Neural progenitor cell (in vitro differentiated cells): ENCODE results near the gene C19orf73. TPM values are rescaled to one million over a fixed set of nuclear protein-coding genes. Genes with fewer than 3 reads are reported as not detected.
A peak's percentile ranks its signal among the peaks of the same experiment; 100 is the strongest.

Source experiments
- DNase-seq: peaks from one replicate; pipeline ENCODE4 v3.0.0-alpha.2; 2016; ENCODE audit warnings: low spot score
- H2AFZ ChIP-seq: fragments of 200-600 bp; sonication (generic); replicated peaks from 2 replicates; pipeline ENCODE4 v1.6.1; 2016; ENCODE audit warnings: antibody characterized with exemption
- H3F3A ChIP-seq: fragments of 200-600 bp; sonication (generic); 2 replicates; pipeline ENCODE4 v1.6.1; 2016; ENCODE audit warnings: antibody characterized with exemption, low read depth
- H3K27ac ChIP-seq: fragments of 200-600 bp; sonication (generic); 2 replicates; pipeline ENCODE4 v1.5.1; 2016; ENCODE audit warnings: mild to moderate bottlenecking
- H3K27me3 ChIP-seq: fragments of 200-600 bp; sonication (generic); 2 replicates; pipeline ENCODE4 v1.6.1; 2016; ENCODE audit warnings: mild to moderate bottlenecking, moderate library complexity
- H3K36me3 ChIP-seq: fragments of 200-600 bp; sonication (generic); 2 replicates; pipeline ENCODE4 v1.5.1; 2016
- H3K4me1 ChIP-seq: fragments of 200-600 bp; sonication (generic); 2 replicates; pipeline ENCODE4 v1.6.1; 2016; ENCODE audit warnings: mixed run types
- H3K4me2 ChIP-seq: fragments of 200-600 bp; sonication (generic); 2 replicates; pipeline ENCODE4 v1.6.1; 2016
- H3K4me3 ChIP-seq: fragments of 200-600 bp; sonication (generic); 2 replicates; pipeline ENCODE4 v1.5.1; 2016
- H3K79me2 ChIP-seq: fragments of 200-600 bp; sonication (generic); 2 replicates; pipeline ENCODE4 v1.6.1; 2016; ENCODE audit warnings: low read depth
- H3K9ac ChIP-seq: fragments of 200-600 bp; sonication (generic); 2 replicates; pipeline ENCODE4 v1.6.1; 2016
- H3K9me3 ChIP-seq: fragments of 200-600 bp; sonication (generic); 2 replicates; pipeline ENCODE4 v1.5.1; 2016; ENCODE audit warnings: low read depth
- H4K20me1 ChIP-seq: fragments of 200-600 bp; sonication (generic); 2 replicates; pipeline ENCODE4 v1.6.1; 2016; ENCODE audit warnings: low read depth
- H3K27ac Mint-ChIP-seq: 3 replicates; pipeline ENCODE4 v1.8.0; 2021; ENCODE audit warnings: mixed read lengths
- H3K27me3 Mint-ChIP-seq: 2 replicates; pipeline ENCODE4 v1.8.0; 2022; ENCODE audit warnings: low read depth, mild to moderate bottlenecking, inconsistent platforms, moderate library complexity, mixed read lengths; ENCODE audit not compliant: insufficient read depth
- H3K36me3 Mint-ChIP-seq: 3 replicates; pipeline ENCODE4 v1.8.0; 2021; ENCODE audit warnings: mixed read lengths
- H3K4me1 Mint-ChIP-seq: 3 replicates; pipeline ENCODE4 v1.8.0; 2021; ENCODE audit warnings: mixed read lengths
- H3K4me3 Mint-ChIP-seq: 3 replicates; pipeline ENCODE4 v1.8.0; 2021; ENCODE audit warnings: mild to moderate bottlenecking, moderate library complexity, mixed read lengths
- H3K9me3 Mint-ChIP-seq: 3 replicates; pipeline ENCODE4 v1.8.0; 2020; ENCODE audit warnings: mixed read lengths
- EZH2 ChIP-seq: fragments of 200-600 bp; sonication (generic); IDR thresholded peaks from 2 replicates; pipeline ENCODE4 v1.6.1; 2017; ENCODE audit warnings: antibody characterized with exemption, mild to moderate bottlenecking, moderate library complexity
- EZH2phosphoT487 ChIP-seq: fragments of 200-600 bp; sonication (generic); IDR thresholded peaks from 2 replicates; pipeline ENCODE4 v1.6.1; 2017; ENCODE audit warnings: antibody characterized with exemption
- total RNA-seq: library from RNA; depleted of rRNA; stranded (reverse); fragments of >200 nt; gene quantifications from 2 replicates; pipeline ENCODE4 v1.2.3, GENCODE V29; 2015; ENCODE audit warnings: low replicate concordance
- TF ChIP-seq, protein P1 (sequence below): fragments of 200-600 bp; sonication (generic); IDR thresholded peaks from 2 replicates; pipeline ENCODE4 v1.5.1; 2017; ENCODE audit warnings: antibody characterized with exemption, mild to moderate bottlenecking

C19orf73 gene
- total RNA-seq, 1 donor from 2014 or later, result not detected

DNA sequence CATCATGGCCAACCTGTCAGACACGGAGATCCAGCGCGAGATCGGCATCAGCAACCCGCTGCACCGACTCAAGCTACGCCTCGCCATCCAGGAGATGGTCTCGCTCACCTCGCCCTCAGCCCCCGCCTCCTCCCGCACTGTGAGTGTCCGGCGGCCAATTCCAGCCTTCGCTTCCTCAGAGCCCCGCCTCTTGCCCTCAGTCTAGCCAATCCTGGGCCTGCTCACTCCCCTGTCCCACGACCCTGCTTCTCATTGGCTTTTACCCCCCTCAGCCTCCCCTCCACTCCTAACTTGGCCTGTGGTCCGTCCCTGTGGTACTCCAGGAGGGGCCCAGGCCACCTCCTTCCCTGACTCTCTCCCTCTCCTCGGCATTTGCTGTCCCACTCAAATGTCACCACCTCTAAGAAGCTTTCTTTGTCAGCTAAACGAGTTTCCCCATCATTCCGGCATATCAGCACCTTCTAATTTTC lies 24.0 kb upstream of the C19orf73 start:
- Histone ChIP-seq H4K20me1 (no peaks in the 10 kb centered on the region), H3K27ac (no peak overlapping the region), H3K27me3 (no peaks in the 10 kb centered on the region), H3K4me3 (peak overlapping the region; percentile 68), H3K4me2 (peak overlapping the region; percentile 95), H3K4me1 (peaks cover 9% of the 10 kb centered on the region), H3K79me2 (no peaks in the 10 kb centered on the region), H3K9ac (no peak overlapping the region), H3F3A (peaks cover 24% of the 10 kb centered on the region), H3K9me3 (no peaks in the 10 kb centered on the region), H2AFZ (peak overlapping the region; percentile 78), H3K36me3 (no peaks in the 10 kb centered on the region)
- no peak for TF ChIP-seq EZH2phosphoT487
- TF ChIP-seq, protein P1, sequence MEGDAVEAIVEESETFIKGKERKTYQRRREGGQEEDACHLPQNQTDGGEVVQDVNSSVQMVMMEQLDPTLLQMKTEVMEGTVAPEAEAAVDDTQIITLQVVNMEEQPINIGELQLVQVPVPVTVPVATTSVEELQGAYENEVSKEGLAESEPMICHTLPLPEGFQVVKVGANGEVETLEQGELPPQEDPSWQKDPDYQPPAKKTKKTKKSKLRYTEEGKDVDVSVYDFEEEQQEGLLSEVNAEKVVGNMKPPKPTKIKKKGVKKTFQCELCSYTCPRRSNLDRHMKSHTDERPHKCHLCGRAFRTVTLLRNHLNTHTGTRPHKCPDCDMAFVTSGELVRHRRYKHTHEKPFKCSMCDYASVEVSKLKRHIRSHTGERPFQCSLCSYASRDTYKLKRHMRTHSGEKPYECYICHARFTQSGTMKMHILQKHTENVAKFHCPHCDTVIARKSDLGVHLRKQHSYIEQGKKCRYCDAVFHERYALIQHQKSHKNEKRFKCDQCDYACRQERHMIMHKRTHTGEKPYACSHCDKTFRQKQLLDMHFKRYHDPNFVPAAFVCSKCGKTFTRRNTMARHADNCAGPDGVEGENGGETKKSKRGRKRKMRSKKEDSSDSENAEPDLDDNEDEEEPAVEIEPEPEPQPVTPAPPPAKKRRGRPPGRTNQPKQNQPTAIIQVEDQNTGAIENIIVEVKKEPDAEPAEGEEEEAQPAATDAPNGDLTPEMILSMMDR, result no peak
- H3K4me3 Mint-ChIP-seq, result peak overlapping the region; percentile 89
- H3K4me1 Mint-ChIP-seq, result peaks cover 31% of the 10 kb centered on the region
- DNase-seq, result peak; percentile 98
- H3K36me3 Mint-ChIP-seq, result no peaks in the 10 kb centered on the region
- H3K27me3 Mint-ChIP-seq, result peaks cover 9% of the 10 kb centered on the region
- H3K9me3 Mint-ChIP-seq, result no peaks in the 10 kb centered on the region
- H3K27ac Mint-ChIP-seq, result peak overlapping the region; percentile 10

DNA sequence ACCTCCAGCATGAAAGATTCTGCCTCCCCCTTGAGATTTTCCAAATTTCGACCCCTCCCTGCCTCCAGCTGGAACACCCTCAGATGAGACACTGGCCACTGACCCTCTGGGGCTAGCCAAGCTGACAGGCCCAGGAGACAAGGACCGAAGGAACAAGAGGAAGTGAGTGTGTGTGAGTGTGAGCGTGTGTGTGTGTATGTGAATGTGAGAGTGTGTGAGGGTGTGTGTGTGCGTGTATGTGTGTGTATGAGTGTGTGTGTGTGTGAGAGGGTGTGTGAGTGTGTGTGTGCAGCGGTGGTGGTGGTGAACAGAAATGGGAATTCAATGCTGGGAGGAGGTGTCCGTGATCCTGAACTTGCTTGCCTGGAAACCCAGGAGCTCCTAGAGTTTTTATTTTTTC lies 22.4 kb upstream of the C19orf73 start:
- Histone ChIP-seq H3K9ac (no peak overlapping the region), H3K4me3 (no peak overlapping the region)
- peak overlapping the region; percentile 10 for H3K4me3 Mint-ChIP-seq

DNA sequence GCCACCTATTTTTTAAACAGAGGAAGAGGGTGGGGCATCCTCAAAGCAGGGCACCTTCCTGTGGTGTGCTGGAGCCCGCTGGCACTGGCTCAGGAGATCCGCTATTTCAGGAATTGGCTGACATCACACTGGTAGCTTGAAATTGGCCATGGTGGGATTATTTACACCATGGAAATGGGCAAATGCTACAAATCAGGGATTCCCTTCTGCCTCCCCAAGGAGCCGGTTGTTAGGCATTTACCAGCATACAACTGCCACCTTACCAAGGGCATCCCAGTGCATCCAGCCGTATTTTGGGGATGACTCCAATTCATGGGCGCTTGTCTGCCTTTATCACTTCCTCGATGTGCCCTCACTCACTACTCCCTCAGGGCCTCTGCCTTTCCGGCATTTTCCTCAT lies 22.0 kb upstream of the C19orf73 start:
- no peaks in the 10 kb centered on the region for H3K9me3 ChIP-seq
- Mint-ChIP-seq H3K27ac (no peak overlapping the region), H3K27me3 (peaks cover 16% of the 10 kb centered on the region), H3K4me3 (peak overlapping the region; percentile 10), H3K36me3 (peaks cover 11% of the 10 kb centered on the region), H3K4me1 (peaks cover 19% of the 10 kb centered on the region), H3K9me3 (no peaks in the 10 kb centered on the region)
- no peak overlapping the region for H3K4me2 ChIP-seq
- DNase-seq, result no peak
- no peaks in the 10 kb centered on the region for H4K20me1 ChIP-seq
- no peak overlapping the region for H3K27ac ChIP-seq
- no peaks in the 10 kb centered on the region for H3K36me3 ChIP-seq
- no peaks in the 10 kb centered on the region for H3K4me1 ChIP-seq
- no peak overlapping the region for H2AFZ ChIP-seq
- H3K9ac ChIP-seq, result no peak overlapping the region
- peaks cover 11% of the 10 kb centered on the region for H3F3A ChIP-seq
- no peaks in the 10 kb centered on the region for H3K27me3 ChIP-seq
- H3K79me2 ChIP-seq, result no peaks in the 10 kb centered on the region
- H3K4me3 ChIP-seq, result no peak overlapping the region
- TF ChIP-seq, protein P1, result no peak
- TF ChIP-seq EZH2, result no peak
- TF ChIP-seq EZH2phosphoT487, result no peak

More for the DNA sequence above, 22.4 kb upstream of the C19orf73 start:
- H3K36me3 Mint-ChIP-seq, result peaks cover 8% of the 10 kb centered on the region
- peaks cover 14% of the 10 kb centered on the region for H3F3A ChIP-seq
- H3K9me3 ChIP-seq, result no peaks in the 10 kb centered on the region
- H3K27ac Mint-ChIP-seq, result no peak overlapping the region
- H3K27me3 Mint-ChIP-seq, result peaks cover 16% of the 10 kb centered on the region
- H3K9me3 Mint-ChIP-seq, result no peaks in the 10 kb centered on the region
- H4K20me1 ChIP-seq, result no peaks in the 10 kb centered on the region
- no peak for TF ChIP-seq EZH2
- TF ChIP-seq, protein P1, result no peak
- no peak for TF ChIP-seq EZH2phosphoT487
- DNase-seq, result no peak
- H3K27me3 ChIP-seq, result no peaks in the 10 kb centered on the region
- no peaks in the 10 kb centered on the region for H3K4me1 ChIP-seq
- H3K27ac ChIP-seq, result no peak overlapping the region
- peaks cover 23% of the 10 kb centered on the region for H3K4me1 Mint-ChIP-seq
- H3K36me3 ChIP-seq, result no peaks in the 10 kb centered on the region
- H3K4me2 ChIP-seq, result no peak overlapping the region
- no peak overlapping the region for H2AFZ ChIP-seq
- no peaks in the 10 kb centered on the region for H3K79me2 ChIP-seq
